ENCODE results near the gene DYNC1I1.

The DYNC1I1 gene

DNA sequence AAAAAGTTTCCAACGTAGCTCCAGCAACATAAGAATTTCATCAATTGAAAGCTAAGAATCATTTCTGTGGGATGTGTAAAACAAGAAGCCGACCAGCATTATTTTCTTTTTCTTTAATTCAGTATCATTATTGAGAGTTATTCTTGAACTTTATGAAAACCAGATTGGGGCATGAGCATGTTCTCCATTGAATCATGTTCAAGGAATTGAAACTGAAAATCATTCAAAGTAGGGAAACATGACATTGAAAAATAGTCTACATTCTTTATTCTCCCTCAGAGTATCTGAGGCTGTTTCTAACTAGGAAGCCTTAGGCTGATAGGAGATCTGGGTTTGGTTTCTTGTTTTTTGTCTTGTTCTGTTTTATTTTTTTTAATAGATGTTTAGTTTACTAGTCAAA lies 253.7 kb downstream of the DYNC1I1 start:
- DNase-seq = peak; percentile 75

- peak; percentile 86 for DNase-seq
Observed at GRCh38 chr7:96026611-96027010, 254.3 kb downstream of the DYNC1I1 start.

DNA sequence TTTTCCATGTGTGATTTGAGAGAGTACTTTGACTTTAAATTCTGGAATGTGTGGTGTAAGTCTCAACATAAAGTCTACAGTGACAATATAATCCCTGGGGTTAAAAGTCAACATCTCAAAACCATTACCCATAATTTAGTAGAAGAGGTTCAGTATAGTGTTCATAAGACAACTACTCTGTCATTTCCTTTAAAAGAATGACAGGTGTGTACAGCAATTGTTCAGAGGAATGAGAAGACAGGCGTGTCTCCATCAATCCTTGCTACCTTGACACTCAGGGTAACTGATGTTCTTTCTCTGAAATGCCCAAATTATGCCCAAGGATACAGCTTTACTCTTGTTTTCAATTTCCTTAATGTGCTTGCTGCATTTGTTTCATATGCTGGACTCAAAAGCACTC lies 256.4 kb downstream of the DYNC1I1 start:
- no peak for DNase-seq

- no peak for DNase-seq
Observed at GRCh38 chr7:96033009-96033598, 260.8 kb downstream of the DYNC1I1 start.

DNA sequence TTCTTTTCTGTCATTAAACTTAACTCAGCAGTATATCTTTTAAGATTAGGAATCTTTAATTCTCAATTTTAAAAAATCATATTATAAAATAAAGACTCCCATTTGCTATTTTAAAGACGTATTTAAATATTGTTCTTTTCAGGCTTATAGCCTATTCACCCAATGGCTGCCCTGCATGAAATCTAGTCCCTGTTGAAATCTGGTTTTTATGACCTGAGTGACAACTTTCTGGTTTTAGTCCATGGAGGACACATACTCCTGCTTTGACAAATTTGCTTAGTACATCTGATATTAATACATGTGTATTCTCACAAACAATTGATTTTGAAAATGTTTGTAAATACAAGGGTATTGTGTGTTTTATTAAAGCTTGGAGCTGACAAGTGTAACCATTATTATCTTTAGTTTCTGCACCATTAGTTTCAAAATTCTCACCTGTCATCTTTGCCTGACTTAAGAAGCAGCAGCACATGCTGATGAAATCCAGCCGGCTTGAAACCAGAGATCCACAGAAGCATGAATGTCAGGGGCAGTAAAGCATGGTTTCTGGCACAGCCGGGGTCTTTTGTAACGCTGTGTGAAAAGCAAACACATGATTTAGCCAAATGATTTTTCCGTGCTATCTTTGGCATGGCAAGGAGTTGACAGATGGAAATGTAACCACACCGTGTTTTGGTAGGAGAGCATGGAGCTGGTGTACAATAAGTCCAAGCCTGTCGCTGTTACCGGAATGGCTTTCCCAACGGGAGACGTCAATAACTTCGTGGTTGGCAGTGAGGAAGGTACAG lies 262.8 kb downstream of the DYNC1I1 start:
- DNase-seq = no peak

GRCh38 chr7:96040250-96040772 lies 268.0 kb downstream of the DYNC1I1 start:
- DNase-seq = no peak

- DNase-seq = no peak
Observed at GRCh38 chr7:96041171-96041570, 268.8 kb downstream of the DYNC1I1 start.

GRCh38 chr7:96045181-96045580 lies 272.8 kb downstream of the DYNC1I1 start:
- DNase-seq = no peak

DNA sequence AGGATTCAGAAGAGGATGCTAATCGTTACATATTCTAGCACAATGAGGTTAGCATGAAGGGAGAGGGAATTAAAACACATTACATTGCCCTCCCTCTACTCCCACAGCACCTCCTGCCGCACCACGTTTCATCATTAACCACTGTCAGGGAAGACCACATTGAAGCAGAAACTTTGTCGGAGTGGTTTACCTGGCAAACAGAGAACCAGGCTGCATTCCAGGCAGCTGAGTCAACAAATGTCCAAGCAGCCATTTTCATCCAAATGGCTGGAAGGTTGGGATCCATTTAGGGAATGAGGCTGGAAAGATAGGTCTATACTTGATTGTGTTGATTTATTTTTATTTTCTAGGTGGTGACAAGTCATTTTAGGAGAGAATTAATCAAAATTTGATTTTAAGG lies 273.6 kb downstream of the DYNC1I1 start:
- no peak for DNase-seq

DNA sequence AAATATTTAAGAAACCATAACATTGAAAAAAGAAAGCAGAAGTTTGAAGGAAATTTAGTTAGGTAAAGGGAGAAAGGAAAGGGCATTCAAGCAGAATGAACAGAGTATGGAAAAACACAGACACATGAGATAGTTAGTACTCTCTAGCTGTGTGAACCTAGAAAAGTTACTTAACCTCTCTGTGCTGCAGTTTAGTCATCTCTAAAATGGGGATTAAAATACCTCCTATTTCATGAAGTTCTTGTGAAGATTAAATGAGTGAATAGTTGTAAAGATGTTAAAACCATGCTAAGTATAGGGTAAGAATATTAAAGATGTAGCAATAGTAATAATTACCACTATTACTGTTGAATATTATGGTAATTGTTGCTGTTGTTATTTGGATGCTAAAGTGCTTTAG lies 279.9 kb downstream of the DYNC1I1 start:
- no peak for DNase-seq

- no peak for DNase-seq
Observed at GRCh38 chr7:96052860-96053470, 280.6 kb downstream of the DYNC1I1 start.

DNA sequence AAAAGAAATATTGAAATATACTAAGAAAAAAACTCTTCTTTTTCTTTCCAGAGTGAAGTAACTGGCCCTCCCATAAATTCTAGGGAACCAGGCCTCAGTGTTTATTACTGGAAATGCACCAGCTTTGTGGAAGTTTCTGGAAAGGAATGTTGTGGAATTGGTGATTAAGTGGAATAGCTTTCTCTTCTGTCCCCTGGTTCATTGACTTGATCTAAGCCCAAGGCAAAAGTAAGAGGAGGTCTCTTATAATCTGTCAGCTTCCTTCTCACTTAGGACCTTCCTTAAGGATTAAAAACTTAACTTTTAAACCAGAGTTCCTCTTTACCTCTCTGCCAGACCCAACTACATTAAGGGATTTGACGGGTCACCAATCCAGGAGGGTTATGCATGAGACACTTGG lies 283.4 kb downstream of the DYNC1I1 start:
- DNase-seq = no peak

GRCh38 chr7:96059075-96059474 lies 286.7 kb downstream of the DYNC1I1 start:
- DNase-seq = no peak

- peak; percentile 42 for DNase-seq
Observed at GRCh38 chr7:96061009-96061408, 288.7 kb downstream of the DYNC1I1 start.

DNA sequence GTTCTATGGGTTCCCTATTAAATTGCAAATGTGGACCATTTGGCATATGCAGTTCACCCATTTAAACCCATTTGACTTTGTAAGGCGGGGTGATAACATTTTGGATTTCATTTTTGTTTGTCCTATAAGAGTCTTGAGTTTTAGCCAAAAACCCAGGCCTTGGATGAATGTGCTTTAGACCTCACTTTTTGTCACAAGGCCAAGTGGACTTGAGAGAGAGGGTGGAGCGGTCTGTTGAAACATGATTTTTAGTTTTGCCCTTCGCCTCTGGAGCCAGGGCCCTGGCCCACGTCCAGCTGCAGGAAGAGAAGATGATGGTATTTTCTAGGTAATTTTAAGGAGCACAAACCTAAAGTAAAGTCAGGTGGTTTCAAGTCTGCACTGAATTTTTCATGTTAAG lies 289.5 kb downstream of the DYNC1I1 start:
- DNase-seq = peak; percentile 1

- no peak for DNase-seq
Observed at GRCh38 chr7:96067321-96067720, 295.0 kb downstream of the DYNC1I1 start.

- DNase-seq = no peak
Observed at GRCh38 chr7:96069401-96069800, 297.0 kb downstream of the DYNC1I1 start.

DNA sequence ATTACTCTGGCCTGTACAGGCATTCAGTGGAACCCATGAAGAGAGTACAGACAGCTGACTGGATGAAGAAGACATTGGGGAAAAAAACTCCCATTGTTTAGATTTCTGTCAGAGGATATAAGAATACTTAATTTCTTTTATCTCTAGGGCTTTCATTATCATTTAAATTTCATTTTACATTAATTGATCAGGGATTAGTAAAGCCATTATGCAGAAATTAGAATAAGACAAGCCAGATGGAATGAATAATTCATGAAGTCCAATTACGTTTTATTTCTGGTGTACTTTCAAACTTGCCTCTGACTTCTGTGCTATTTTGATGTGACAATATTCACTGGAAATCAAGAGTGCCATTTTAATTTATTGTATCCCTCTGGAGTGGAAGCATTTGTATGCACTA lies 302.5 kb downstream of the DYNC1I1 start:
- no peak for DNase-seq

DNA sequence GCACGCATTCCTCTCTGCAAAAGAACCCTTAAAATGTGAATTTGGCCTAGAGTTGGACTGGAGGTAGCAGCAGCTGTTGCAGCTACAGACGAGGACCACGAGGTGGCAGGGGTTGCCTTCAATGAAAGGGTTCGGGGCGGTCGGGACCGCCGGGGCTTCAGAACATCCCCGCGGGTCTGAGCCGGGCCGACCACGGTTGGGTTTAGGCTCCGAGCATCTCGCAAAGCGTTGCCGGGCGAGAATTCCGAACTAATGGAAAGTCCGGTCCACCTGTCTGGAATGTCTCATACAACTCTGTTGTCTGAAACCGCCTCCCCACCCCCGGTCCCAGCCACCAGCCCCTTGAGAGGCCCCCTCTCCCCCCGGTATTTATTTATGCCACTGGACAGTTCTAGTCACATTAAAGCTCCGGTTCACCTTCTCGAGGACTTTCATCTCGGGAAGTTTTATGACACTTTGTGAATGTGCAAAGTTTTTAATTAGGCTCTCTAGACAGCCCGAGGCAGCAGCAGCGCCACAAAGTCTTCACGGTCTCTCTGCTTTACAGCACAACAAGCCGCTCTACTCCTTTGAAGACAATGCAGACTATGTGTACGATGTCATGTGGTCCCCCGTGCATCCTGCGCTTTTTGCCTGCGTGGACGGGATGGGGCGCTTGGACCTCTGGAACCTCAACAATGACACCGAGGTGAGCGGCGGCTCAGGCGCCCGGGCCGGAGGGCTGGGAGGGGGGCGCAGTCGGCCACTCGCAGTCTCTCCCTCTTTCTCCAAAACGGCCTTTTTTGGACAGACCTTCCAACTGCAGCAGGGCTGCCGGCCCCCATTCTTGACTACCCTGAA lies 303.4 kb downstream of the DYNC1I1 start:
- peak; percentile 63 for DNase-seq

- no peak for DNase-seq
Observed at GRCh38 chr7:96076350-96076707, 304.0 kb downstream of the DYNC1I1 start.

- no peak for DNase-seq
Observed at GRCh38 chr7:96080027-96080426, 307.7 kb downstream of the DYNC1I1 start.

- no peak for DNase-seq
Observed at GRCh38 chr7:96084881-96085553, 312.7 kb downstream of the DYNC1I1 start.

Measured in fibroblast of skin of scalp (primary cell).